Ramos (cell line): ENCODE data around the gene TAX1BP3.

ENCODE experiments used
- in situ Hi-C: fragments of 300-500 bp; cut with MboI; formaldehyde crosslinking; loops from one replicate; pipeline ENCODE4 v1.14.3; 2022; ENCODE audit warnings: low sequenced_read_pairs; ENCODE audit not compliant: unreplicated experiment

Gene TAX1BP3

GRCh38 chr17:3663102-3664011 lies 5.0 kb downstream of the TAX1BP3 start:
- in situ Hi-C loops: no loop called here

- in situ Hi-C loops: no loop called here
These were observed 8.0 kb downstream of the TAX1BP3 start for GRCh38 chr17:3660311-3660891.

GRCh38 chr17:3659541-3660111 lies 8.8 kb downstream of the TAX1BP3 start:
- in situ Hi-C loops: no loop called here

GRCh38 chr17:3658784-3659449 lies 9.5 kb downstream of the TAX1BP3 start:
- in situ Hi-C loops: no loop called here

GRCh38 chr17:3657874-3658783 lies 10.2 kb downstream of the TAX1BP3 start:
- in situ Hi-C loops: no loop called here

- in situ Hi-C loops: no loop called here
These were observed 10.8 kb downstream of the TAX1BP3 start for GRCh38 chr17:3657588-3657869.

GRCh38 chr17:3656755-3657587 lies 11.4 kb downstream of the TAX1BP3 start:
- in situ Hi-C loops: no loop called here

GRCh38 chr17:3656353-3656752 lies 12.0 kb downstream of the TAX1BP3 start:
- in situ Hi-C loops: no loop called here

GRCh38 chr17:3655766-3656165 lies 12.6 kb downstream of the TAX1BP3 start:
- in situ Hi-C loops: no loop called here

- in situ Hi-C loops: no loop called here
These were observed 20.4 kb downstream of the TAX1BP3 start for GRCh38 chr17:3647769-3648555.

GRCh38 chr17:3647251-3647650 lies 21.1 kb downstream of the TAX1BP3 start:
- in situ Hi-C loops: no loop called here

GRCh38 chr17:3645310-3645709 lies 23.1 kb downstream of the TAX1BP3 start:
- in situ Hi-C loops: no loop called here

GRCh38 chr17:3643889-3644349 lies 24.5 kb downstream of the TAX1BP3 start:
- in situ Hi-C loops: no loop called here

- in situ Hi-C loops: no loop called here
These were observed 26.5 kb downstream of the TAX1BP3 start for GRCh38 chr17:3641717-3642486.

GRCh38 chr17:3641014-3641413 lies 27.4 kb downstream of the TAX1BP3 start:
- in situ Hi-C loops: no loop called here

- in situ Hi-C loops: no loop called here
These were observed 28.3 kb downstream of the TAX1BP3 start for GRCh38 chr17:3639981-3640596.

GRCh38 chr17:3636908-3637373 lies 31.4 kb downstream of the TAX1BP3 start:
- in situ Hi-C loops: no loop called here
